K562 (cell line): ENCODE data around the gene GCDH. TPM values are rescaled to one million over a fixed set of nuclear protein-coding genes. Genes with fewer than 3 reads are reported as not detected.

Experiments
- CSDE1 ChIP-seq, 2 experiments: fragments of 450-650 bp; IDR thresholded peaks; 2 replicates each; pipeline ENCODE4 v1.6.1; 2016; ENCODE audit warnings: mild to moderate bottlenecking in 1 of 2
- ETV6 ChIP-seq, 3 experiments: fragments of 150-350 bp in 1 of 3; sonication (generic) in 1 of 3; formaldehyde crosslinking in 1 of 3; IDR thresholded peaks; 2 replicates each; pipeline versions ENCODE4 v1.6.1 to v1.8.0; 2014 to 2022; ENCODE audit warnings: borderline replicate concordance in 2 of 3, low read depth in 2 of 3, antibody characterized with exemption in 1 of 3, low read length in 1 of 3, mild to moderate bottlenecking in 1 of 3, missing genetic modification reagents in 1 of 3
- EZH2 ChIP-seq: IDR thresholded peaks from 2 replicates; pipeline ENCODE4 v1.6.1; 2012; ENCODE audit warnings: low read depth, mild to moderate bottlenecking, inconsistent platforms, low read length, borderline replicate concordance
- GTF2A2 ChIP-seq: IDR thresholded peaks from 2 replicates; pipeline ENCODE4 v1.6.1; 2016; ENCODE audit warnings: mild to moderate bottlenecking, missing genetic modification characterization, missing compliant biosample characterization
- HOXB6 ChIP-seq: fragments of 250-450 bp; sonication (Bioruptor Pico); IDR thresholded peaks from 2 replicates; pipeline ENCODE4 v1.5.1; 2022; ENCODE audit warnings: mild to moderate bottlenecking, borderline replicate concordance
- MYBL2 ChIP-seq, 2 experiments: fragments of 450-650 bp in 1 of 2; sonication (generic) in 1 of 2; formaldehyde crosslinking in 1 of 2; IDR thresholded peaks; 2 replicates each; pipeline versions ENCODE4 v1.6.1 to v1.8.1; 2017 to 2022; ENCODE audit warnings: borderline replicate concordance in 1 of 2, inconsistent platforms in 1 of 2, low read depth in 1 of 2, mild to moderate bottlenecking in 1 of 2, missing genetic modification reagents in 1 of 2, moderate library complexity in 1 of 2
- PCBP1 ChIP-seq: fragments of 200-400 bp; formaldehyde crosslinking; IDR thresholded peaks from 2 replicates; pipeline ENCODE4 v1.6.1; 2018; ENCODE audit warnings: mild to moderate bottlenecking, low read depth, low read length; ENCODE audit not compliant: poor library complexity, severe bottlenecking
- SIX5 ChIP-seq, 2 experiments: IDR thresholded peaks; 2 replicates each; pipeline ENCODE4 v1.6.1; 2011; ENCODE audit warnings: low read length in 2 of 2, borderline replicate concordance in 1 of 2, low read depth in 1 of 2, mild to moderate bottlenecking in 1 of 2, moderate library complexity in 1 of 2; ENCODE audit not compliant: insufficient read depth in 1 of 2
- SMARCA5 ChIP-seq: fragments of 450-650 bp; IDR thresholded peaks from 2 replicates; pipeline ENCODE4 v1.6.1; 2016
- TGIF2 ChIP-seq: sonication (generic); formaldehyde crosslinking; IDR thresholded peaks from 2 replicates; pipeline ENCODE4 v1.8.1; 2022; ENCODE audit warnings: mild to moderate bottlenecking, missing genetic modification reagents, moderate library complexity
- ZNF133 ChIP-seq: fragments of 250-450 bp; sonication (Bioruptor Pico); IDR thresholded peaks from 2 replicates; pipeline ENCODE4 v1.4.0; 2020; ENCODE audit warnings: mild to moderate bottlenecking
- ZNF217 ChIP-seq: sonication (generic); formaldehyde crosslinking; IDR thresholded peaks from 2 replicates; pipeline ENCODE4 v1.8.0; 2022; ENCODE audit warnings: mild to moderate bottlenecking, missing genetic modification reagents
- ZNF707 ChIP-seq: fragments of 250-450 bp; sonication (Bioruptor Pico); conservative IDR thresholded peaks from 2 replicates; pipeline ENCODE4 v1.8.0; 2022; ENCODE audit warnings: inconsistent platforms, mild to moderate bottlenecking, moderate library complexity
- polyA plus RNA-seq, 8 experiments: library from polyadenylated mRNA; depleted of rRNA in 4 of 8; stranded (reverse) in 5 of 8; unstranded in 3 of 8; fragments of >200 nt; fragmentation: Nextera tagmentation in 2 of 8; fragmentation: Illumina TruSeq in 1 of 8; extraction: Ambion mirVana in 2 of 8; extraction: Trizol in 1 of 8; gene quantifications; 2 replicates each; pipeline versions ENCODE4 v1.2.1 to v1.2.3, GENCODE V29; 2011 to 2014; ENCODE audit warnings: inconsistent platforms in 1 of 8, missing spikeins in 1 of 8
- total RNA-seq, 7 experiments: library from RNA; depleted of rRNA in 6 of 7; stranded (reverse); fragments of >200 nt in 6 of 7; fragmentation: Illumina TruSeq in 2 of 7; extraction: Trizol in 2 of 7; gene quantifications; 2 replicates each; pipeline versions ENCODE4 v1.2.1 to v1.2.3, GENCODE V29; 2011 to 2021; ENCODE audit warnings: low replicate concordance in 1 of 7
- TF ChIP-seq, protein P1 (sequence below): sonication (generic); formaldehyde crosslinking; IDR thresholded peaks from 2 replicates; pipeline ENCODE4 v1.8.0; 2022; ENCODE audit warnings: mild to moderate bottlenecking, missing genetic modification reagents
- TF ChIP-seq, protein P2 (sequence below): IDR thresholded peaks from 2 replicates; pipeline ENCODE4 v1.6.1; 2012; ENCODE audit warnings: low read depth, low read length, improper control_type of control experiment, borderline replicate concordance
- TF ChIP-seq, protein P3 (sequence below): fragments of 450-650 bp; IDR thresholded peaks from 2 replicates; pipeline ENCODE4 v1.6.1; 2016; ENCODE audit warnings: missing biosample characterization, missing genetic modification characterization
- TF ChIP-seq, protein P4 (sequence below): fragments of 250-450 bp; sonication (Bioruptor Pico); IDR thresholded peaks from 2 replicates; pipeline ENCODE4 v1.8.0; 2022; ENCODE audit warnings: inconsistent platforms

The GCDH gene
- total and polyA plus RNA-seq, 9 of the 15 experiments (the other 6 are each of a cell fraction or from before 2014, with no cell fraction given): 2.9 to 50.8 (median 19.1) TPM

DNA sequence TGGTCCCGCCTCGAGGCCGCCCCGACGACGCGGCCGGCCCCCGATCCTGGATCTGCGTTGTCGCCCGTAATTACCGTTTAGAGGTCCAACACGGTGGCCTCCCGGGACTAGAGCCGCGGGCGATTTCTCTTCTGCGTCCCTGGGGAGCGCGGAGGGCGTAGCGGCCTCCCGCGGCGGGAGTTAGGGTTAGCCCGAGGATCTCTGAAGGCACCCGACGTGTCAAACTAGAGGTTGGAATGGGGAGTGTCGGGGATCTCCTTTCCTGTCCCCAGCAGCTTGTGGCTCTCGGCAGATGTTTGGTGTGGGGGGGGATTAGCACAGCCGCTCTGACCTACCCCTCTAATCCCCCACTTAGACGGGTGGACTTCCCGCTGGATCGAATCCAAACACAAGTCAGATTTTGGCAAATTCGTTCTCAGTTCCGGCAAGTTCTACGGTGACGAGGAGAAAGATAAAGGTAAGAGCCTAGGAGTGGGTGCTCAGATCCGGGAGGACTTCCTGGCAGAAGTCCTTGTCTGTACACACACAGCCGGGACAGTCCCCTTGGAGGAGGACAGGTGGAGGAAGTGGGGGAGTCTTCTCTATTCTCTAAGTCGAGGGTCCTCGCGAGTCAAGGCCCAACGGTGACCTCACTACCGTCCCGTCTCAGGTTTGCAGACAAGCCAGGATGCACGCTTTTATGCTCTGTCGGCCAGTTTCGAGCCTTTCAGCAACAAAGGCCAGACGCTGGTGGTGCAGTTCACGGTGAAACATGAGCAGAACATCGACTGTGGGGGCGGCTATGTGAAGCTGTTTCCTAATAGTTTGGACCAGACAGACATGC lies 48.0 kb downstream of the GCDH start (continued):
- peak; percentile 96 for TF ChIP-seq TGIF2
- TF ChIP-seq, protein P1, sequence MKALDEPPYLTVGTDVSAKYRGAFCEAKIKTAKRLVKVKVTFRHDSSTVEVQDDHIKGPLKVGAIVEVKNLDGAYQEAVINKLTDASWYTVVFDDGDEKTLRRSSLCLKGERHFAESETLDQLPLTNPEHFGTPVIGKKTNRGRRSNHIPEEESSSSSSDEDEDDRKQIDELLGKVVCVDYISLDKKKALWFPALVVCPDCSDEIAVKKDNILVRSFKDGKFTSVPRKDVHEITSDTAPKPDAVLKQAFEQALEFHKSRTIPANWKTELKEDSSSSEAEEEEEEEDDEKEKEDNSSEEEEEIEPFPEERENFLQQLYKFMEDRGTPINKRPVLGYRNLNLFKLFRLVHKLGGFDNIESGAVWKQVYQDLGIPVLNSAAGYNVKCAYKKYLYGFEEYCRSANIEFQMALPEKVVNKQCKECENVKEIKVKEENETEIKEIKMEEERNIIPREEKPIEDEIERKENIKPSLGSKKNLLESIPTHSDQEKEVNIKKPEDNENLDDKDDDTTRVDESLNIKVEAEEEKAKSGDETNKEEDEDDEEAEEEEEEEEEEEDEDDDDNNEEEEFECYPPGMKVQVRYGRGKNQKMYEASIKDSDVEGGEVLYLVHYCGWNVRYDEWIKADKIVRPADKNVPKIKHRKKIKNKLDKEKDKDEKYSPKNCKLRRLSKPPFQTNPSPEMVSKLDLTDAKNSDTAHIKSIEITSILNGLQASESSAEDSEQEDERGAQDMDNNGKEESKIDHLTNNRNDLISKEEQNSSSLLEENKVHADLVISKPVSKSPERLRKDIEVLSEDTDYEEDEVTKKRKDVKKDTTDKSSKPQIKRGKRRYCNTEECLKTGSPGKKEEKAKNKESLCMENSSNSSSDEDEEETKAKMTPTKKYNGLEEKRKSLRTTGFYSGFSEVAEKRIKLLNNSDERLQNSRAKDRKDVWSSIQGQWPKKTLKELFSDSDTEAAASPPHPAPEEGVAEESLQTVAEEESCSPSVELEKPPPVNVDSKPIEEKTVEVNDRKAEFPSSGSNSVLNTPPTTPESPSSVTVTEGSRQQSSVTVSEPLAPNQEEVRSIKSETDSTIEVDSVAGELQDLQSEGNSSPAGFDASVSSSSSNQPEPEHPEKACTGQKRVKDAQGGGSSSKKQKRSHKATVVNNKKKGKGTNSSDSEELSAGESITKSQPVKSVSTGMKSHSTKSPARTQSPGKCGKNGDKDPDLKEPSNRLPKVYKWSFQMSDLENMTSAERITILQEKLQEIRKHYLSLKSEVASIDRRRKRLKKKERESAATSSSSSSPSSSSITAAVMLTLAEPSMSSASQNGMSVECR (CRISPR knock-in tag): peak; percentile 92
- TF ChIP-seq ETV6 (IDR thresholded peaks at IDR 0.05; ENCODE audit: borderline replicate concordance in 1 of 2, low read depth in 2 of 2, low read length in 1 of 2): no peak
- no peak for TF ChIP-seq ETV6 (CRISPR knock-in tag; IDR thresholded peaks at IDR 0.05; ENCODE audit: borderline replicate concordance)
- TF ChIP-seq SIX5 (IDR thresholded peaks at IDR 0.05; ENCODE audit: borderline replicate concordance in 1 of 2, insufficient read depth in 1 of 2, low read depth in 1 of 2, low read length in 2 of 2): no peak
- no peak for TF ChIP-seq EZH2
- TF ChIP-seq GTF2A2 (tag): peak; percentile 95
- no peak for TF ChIP-seq ZNF217
- no peak for TF ChIP-seq HOXB6 (CRISPR knock-in tag)
- TF ChIP-seq, protein P2, sequence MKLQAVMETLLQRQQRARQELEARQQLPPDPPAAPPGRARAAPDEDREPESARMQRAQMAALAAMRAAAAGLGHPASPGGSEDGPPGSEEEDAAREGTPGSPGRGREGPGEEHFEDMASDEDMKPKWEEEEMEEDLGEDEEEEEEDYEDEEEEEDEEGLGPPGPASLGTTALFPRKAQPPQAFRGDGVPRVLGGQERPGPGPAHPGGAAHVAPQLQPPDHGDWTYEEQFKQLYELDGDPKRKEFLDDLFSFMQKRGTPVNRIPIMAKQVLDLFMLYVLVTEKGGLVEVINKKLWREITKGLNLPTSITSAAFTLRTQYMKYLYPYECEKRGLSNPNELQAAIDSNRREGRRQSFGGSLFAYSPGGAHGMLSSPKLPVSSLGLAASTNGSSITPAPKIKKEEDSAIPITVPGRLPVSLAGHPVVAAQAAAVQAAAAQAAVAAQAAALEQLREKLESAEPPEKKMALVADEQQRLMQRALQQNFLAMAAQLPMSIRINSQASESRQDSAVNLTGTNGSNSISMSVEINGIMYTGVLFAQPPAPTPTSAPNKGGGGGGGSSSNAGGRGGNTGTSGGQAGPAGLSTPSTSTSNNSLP: no peak
- TF ChIP-seq CSDE1 (IDR thresholded peaks at IDR 0.05): no peak
- peak; percentile 5 for TF ChIP-seq PCBP1
- TF ChIP-seq SMARCA5: 0 out of 2 replicates have a peak, but pooled peaks have one; percentile 32
- TF ChIP-seq, protein P3, sequence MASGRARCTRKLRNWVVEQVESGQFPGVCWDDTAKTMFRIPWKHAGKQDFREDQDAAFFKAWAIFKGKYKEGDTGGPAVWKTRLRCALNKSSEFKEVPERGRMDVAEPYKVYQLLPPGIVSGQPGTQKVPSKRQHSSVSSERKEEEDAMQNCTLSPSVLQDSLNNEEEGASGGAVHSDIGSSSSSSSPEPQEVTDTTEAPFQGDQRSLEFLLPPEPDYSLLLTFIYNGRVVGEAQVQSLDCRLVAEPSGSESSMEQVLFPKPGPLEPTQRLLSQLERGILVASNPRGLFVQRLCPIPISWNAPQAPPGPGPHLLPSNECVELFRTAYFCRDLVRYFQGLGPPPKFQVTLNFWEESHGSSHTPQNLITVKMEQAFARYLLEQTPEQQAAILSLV (tag): no peak
- TF ChIP-seq, protein P4, sequence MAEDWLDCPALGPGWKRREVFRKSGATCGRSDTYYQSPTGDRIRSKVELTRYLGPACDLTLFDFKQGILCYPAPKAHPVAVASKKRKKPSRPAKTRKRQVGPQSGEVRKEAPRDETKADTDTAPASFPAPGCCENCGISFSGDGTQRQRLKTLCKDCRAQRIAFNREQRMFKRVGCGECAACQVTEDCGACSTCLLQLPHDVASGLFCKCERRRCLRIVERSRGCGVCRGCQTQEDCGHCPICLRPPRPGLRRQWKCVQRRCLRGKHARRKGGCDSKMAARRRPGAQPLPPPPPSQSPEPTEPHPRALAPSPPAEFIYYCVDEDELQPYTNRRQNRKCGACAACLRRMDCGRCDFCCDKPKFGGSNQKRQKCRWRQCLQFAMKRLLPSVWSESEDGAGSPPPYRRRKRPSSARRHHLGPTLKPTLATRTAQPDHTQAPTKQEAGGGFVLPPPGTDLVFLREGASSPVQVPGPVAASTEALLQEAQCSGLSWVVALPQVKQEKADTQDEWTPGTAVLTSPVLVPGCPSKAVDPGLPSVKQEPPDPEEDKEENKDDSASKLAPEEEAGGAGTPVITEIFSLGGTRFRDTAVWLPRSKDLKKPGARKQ (CRISPR knock-in tag): no peak
- no peak for TF ChIP-seq ZNF133 (CRISPR knock-in tag)
- TF ChIP-seq MYBL2 (IDR thresholded peaks at IDR 0.05; ENCODE audit: low read depth): no peak
- no peak for TF ChIP-seq MYBL2 (CRISPR knock-in tag; IDR thresholded peaks at IDR 0.05; ENCODE audit: borderline replicate concordance)
- TF ChIP-seq ZNF707 (CRISPR knock-in tag): no peak
